Liver (tissue), 3 donors: ENCODE results near the gene EIF4G3.
A peak's percentile ranks its signal among the peaks of the same experiment; 100 is the strongest.

Experiments
- CTCF ChIP-seq: fragments of 150-350 bp; IDR thresholded peaks from 2 replicates; pipeline ENCODE4 v1.5.1; 2017; ENCODE audit warnings: improper control_type of control experiment, low read depth, low read length; ENCODE audit not compliant: missing input control
- GABPA ChIP-seq, 2 donors: IDR thresholded peaks in 1 of 2; conservative IDR thresholded peaks in 1 of 2; 2 replicates each; pipeline ENCODE4 v1.6.1; 2016; ENCODE audit warnings: antibody characterized with exemption in 2 of 2, mild to moderate bottlenecking in 1 of 2, moderate library complexity in 1 of 2
- HNF4G ChIP-seq: IDR thresholded peaks from 2 replicates; pipeline ENCODE4 v1.6.1; 2016; ENCODE audit warnings: antibody characterized with exemption
- MAX ChIP-seq: IDR thresholded peaks from 2 replicates; pipeline ENCODE4 v1.6.1; 2016; ENCODE audit warnings: antibody characterized with exemption
- RAD21 ChIP-seq, 2 donors: IDR thresholded peaks; 2 replicates each; pipeline ENCODE4 v1.6.1; 2016; ENCODE audit warnings: antibody characterized with exemption in 2 of 2, mild to moderate bottlenecking in 2 of 2
- REST ChIP-seq: IDR thresholded peaks from 2 replicates; pipeline ENCODE4 v1.6.1; 2016; ENCODE audit warnings: antibody characterized with exemption, mild to moderate bottlenecking
- RXRA ChIP-seq, 2 donors: IDR thresholded peaks; 2 replicates each; pipeline ENCODE4 v1.6.1; 2017 to 2018; ENCODE audit warnings: antibody characterized with exemption in 2 of 2, mild to moderate bottlenecking in 1 of 2
- TAF1 ChIP-seq: conservative IDR thresholded peaks from 2 replicates; pipeline ENCODE4 v1.6.1; 2016; ENCODE audit warnings: antibody characterized with exemption, mild to moderate bottlenecking
- YY1 ChIP-seq: IDR thresholded peaks from 2 replicates; pipeline ENCODE4 v1.6.1; 2016; ENCODE audit warnings: antibody characterized with exemption, mild to moderate bottlenecking
- TF ChIP-seq, protein P1 (sequence below): IDR thresholded peaks from 2 replicates; pipeline ENCODE4 v1.6.1; 2016; ENCODE audit warnings: antibody characterized with exemption
- donor health status: healthy.
- donor health status: healthy.

GRCh38 chr1:21176586-21177555, at the start of gene EIF4G3:
- TF ChIP-seq CTCF = no peak
- peak; percentile 98 for TF ChIP-seq YY1
- peak; percentile 28 for TF ChIP-seq MAX
- no peak for TF ChIP-seq REST
- TF ChIP-seq RXRA (IDR thresholded peaks at IDR 0.05) = no peak
- TF ChIP-seq HNF4G = peak; percentile 87
- TF ChIP-seq GABPA (IDR thresholded peaks at IDR 0.05 in 1 of 2, conservative IDR thresholded peaks at IDR 0.05 in 1 of 2) = no peak
- TF ChIP-seq, protein P1, sequence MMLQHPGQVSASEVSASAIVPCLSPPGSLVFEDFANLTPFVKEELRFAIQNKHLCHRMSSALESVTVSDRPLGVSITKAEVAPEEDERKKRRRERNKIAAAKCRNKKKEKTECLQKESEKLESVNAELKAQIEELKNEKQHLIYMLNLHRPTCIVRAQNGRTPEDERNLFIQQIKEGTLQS = no peak
- peak in 1 of 2 donors; percentile 30 for TF ChIP-seq RAD21 (IDR thresholded peaks at IDR 0.05)
- no peak for TF ChIP-seq TAF1
